H1 (cell line): ENCODE data around the gene GPR156. TPM values are rescaled to one million over a fixed set of nuclear protein-coding genes. Genes with fewer than 3 reads are reported as not detected.

Experiments
- CTCF ChIA-PET: fragments of 300-600 bp; sonication (Branson Sonifier 250); formaldehyde crosslinking; loops from one replicate; lab custom pipeline; 2021; ENCODE audit not compliant: partially characterized antibody; lab: Charles Lee
- POLR2A ChIA-PET: fragments of 300-600 bp; sonication (Branson Sonifier 250); formaldehyde crosslinking; loops from one replicate; lab custom pipeline; 2021; ENCODE audit warnings: inconsistent platforms; ENCODE audit not compliant: partially characterized antibody; lab: Charles Lee
- DNase-seq, 2 experiments: peaks; one replicate each; pipeline versions ENCODE4 v3.0.0 to v3.0.0-alpha.2; 2010 to 2022; ENCODE audit warnings: low spot score in 2 of 2, low read depth in 1 of 2, mixed read lengths in 1 of 2
- FAIRE-seq: peaks from 2 replicates; lab custom pipeline; 2011; peaks lifted over from hg19 to GRCh38; lab: Jason Lieb, UNC
- H2AFZ ChIP-seq: 2 replicates; pipeline ENCODE4 v1.8.1; 2012; ENCODE audit warnings: low read length, inconsistent platforms
- H2AK5ac ChIP-seq: 2 replicates; pipeline ENCODE4 v1.6.1; 2013; ENCODE audit warnings: low read depth, low read length
- H2BK120ac ChIP-seq: replicated peaks from 2 replicates; pipeline ENCODE3; 2013; ENCODE audit warnings: low read depth, low read length, inconsistent platforms
- H2BK12ac ChIP-seq: 2 replicates; pipeline ENCODE4 v1.6.1; 2013; ENCODE audit warnings: low read depth, low read length
- H2BK15ac ChIP-seq: 2 replicates; pipeline ENCODE4 v1.6.1; 2013; ENCODE audit warnings: low read length
- H2BK20ac ChIP-seq: 2 replicates; pipeline ENCODE4 v1.6.1; 2013; ENCODE audit warnings: low read length
- H2BK5ac ChIP-seq: 2 replicates; pipeline ENCODE4 v1.6.1; 2013; ENCODE audit warnings: low read depth, low read length
- H3K14ac ChIP-seq: 2 replicates; pipeline ENCODE4 v1.6.1; 2013; ENCODE audit warnings: inconsistent platforms; ENCODE audit not compliant: insufficient read length
- H3K18ac ChIP-seq: 2 replicates; pipeline ENCODE4 v1.6.1; 2013; ENCODE audit warnings: low read length; ENCODE audit errors: extremely low read depth
- H3K23ac ChIP-seq: 2 replicates; pipeline ENCODE4 v1.6.1; 2013; ENCODE audit warnings: inconsistent platforms; ENCODE audit not compliant: insufficient read length
- H3K23me2 ChIP-seq: 2 replicates; pipeline ENCODE4 v1.6.1; 2013; ENCODE audit warnings: low read depth, low read length
- H3K27ac ChIP-seq: 2 replicates; pipeline ENCODE4 v1.6.1; 2011; ENCODE audit warnings: low read depth, low read length, inconsistent platforms
- H3K27me3 ChIP-seq, 4 experiments: replicated peaks in 1 of 4; 1 replicate in 1 of 4; 2 replicates in 3 of 4; pipeline versions ENCODE4 v1.6.1 to v1.8.1; 2011 to 2013; ENCODE audit warnings: low read length in 3 of 4, mild to moderate bottlenecking in 3 of 4, inconsistent platforms in 2 of 4, mixed read lengths in 2 of 4, moderate library complexity in 1 of 4; ENCODE audit not compliant: control insufficient read depth in 3 of 4, insufficient read depth in 3 of 4; ENCODE audit errors: extremely low read depth in 1 of 4
- H3K36me3 ChIP-seq, 4 experiments: 2 replicates each; pipeline versions ENCODE4 v1.6.1 to v1.8.1; 2011 to 2013; ENCODE audit warnings: mild to moderate bottlenecking in 4 of 4, low read length in 3 of 4, moderate library complexity in 2 of 4, control low read depth in 1 of 4, inconsistent platforms in 1 of 4; ENCODE audit not compliant: insufficient read depth in 4 of 4, control insufficient read depth in 2 of 4
- H3K4ac ChIP-seq: replicated peaks from 2 replicates; pipeline ENCODE3; 2013; ENCODE audit warnings: low read length, low read depth, mixed read lengths, inconsistent platforms; ENCODE audit not compliant: insufficient read length
- H3K4me1 ChIP-seq, 4 experiments: replicated peaks in 1 of 4; 1 replicate in 1 of 4; 2 replicates in 3 of 4; pipeline versions ENCODE4 v1.6.1 to v1.8.1; 2011 to 2013; ENCODE audit warnings: low read length in 3 of 4, inconsistent platforms in 2 of 4, mixed read lengths in 1 of 4; ENCODE audit not compliant: insufficient read depth in 4 of 4, control insufficient read depth in 3 of 4
- H3K4me2 ChIP-seq, 2 experiments: 2 replicates each; pipeline versions ENCODE4 v1.6.1 to v1.8.1; 2011 to 2013; ENCODE audit warnings: low read depth in 2 of 2, low read length in 2 of 2, control low read depth in 1 of 2, inconsistent platforms in 1 of 2, mild to moderate bottlenecking in 1 of 2; ENCODE audit not compliant: insufficient read depth in 1 of 2
- H3K4me3 ChIP-seq, 4 experiments: fragments of 200-600, 300-600 bp in 1 of 4; sonication (generic), shearing (Covaris generic), sonication (Bioruptor Twin) in 1 of 4; 2 replicates each; pipeline versions ENCODE4 v1.5.1 to v1.8.1; 2011 to 2016; ENCODE audit warnings: low read length in 4 of 4, low read depth in 3 of 4, control low read depth in 2 of 4, inconsistent platforms in 2 of 4, mild to moderate bottlenecking in 2 of 4, mixed read lengths in 1 of 4, moderate library complexity in 1 of 4; ENCODE audit not compliant: insufficient read depth in 2 of 4; ENCODE audit errors: extremely low read depth in 1 of 4
- H3K56ac ChIP-seq: replicated peaks from 2 replicates; pipeline ENCODE3; 2013; ENCODE audit warnings: low read depth, mild to moderate bottlenecking, mixed read lengths, low read length, inconsistent platforms; ENCODE audit not compliant: insufficient read length
- H3K79me1 ChIP-seq: 2 replicates; pipeline ENCODE4 v1.6.1; 2013; ENCODE audit warnings: low read depth, low read length, control low read depth
- H3K79me2 ChIP-seq, 2 experiments: 2 replicates each; pipeline versions ENCODE4 v1.6.1 to v1.8.1; 2012 to 2013; ENCODE audit warnings: low read length in 2 of 2, mild to moderate bottlenecking in 2 of 2, inconsistent platforms in 1 of 2; ENCODE audit not compliant: insufficient read depth in 2 of 2, control insufficient read depth in 1 of 2
- H3K9ac ChIP-seq, 4 experiments: replicated peaks in 1 of 4; 1 replicate in 1 of 4; 2 replicates in 3 of 4; pipeline versions ENCODE4 v1.6.1 to v1.8.1; 2011 to 2013; ENCODE audit warnings: low read depth in 3 of 4, low read length in 3 of 4, control low read depth in 2 of 4, mild to moderate bottlenecking in 2 of 4, moderate library complexity in 2 of 4, inconsistent platforms in 1 of 4; ENCODE audit errors: extremely low read depth in 1 of 4
- H3K9me3 ChIP-seq, 2 experiments: 2 replicates each; pipeline versions ENCODE4 v1.6.1 to v1.8.1; 2012 to 2013; ENCODE audit warnings: mild to moderate bottlenecking in 2 of 2, moderate library complexity in 2 of 2, control low read depth in 1 of 2, inconsistent platforms in 1 of 2, low read depth in 1 of 2, low read length in 1 of 2, mixed read lengths in 1 of 2; ENCODE audit not compliant: insufficient read depth in 2 of 2
- H4K20me1 ChIP-seq, 2 experiments: replicated peaks in 1 of 2; 2 replicates each; pipeline versions ENCODE3 to v1.8.1; 2011 to 2013; ENCODE audit warnings: inconsistent platforms in 2 of 2, low read length in 2 of 2, mild to moderate bottlenecking in 1 of 2; ENCODE audit not compliant: insufficient read depth in 2 of 2, control insufficient read depth in 1 of 2
- H4K5ac ChIP-seq: 2 replicates; pipeline ENCODE4 v1.6.1; 2013; ENCODE audit warnings: low read length, low read depth, mixed read lengths, inconsistent platforms; ENCODE audit not compliant: insufficient read length
- H4K8ac ChIP-seq: 2 replicates; pipeline ENCODE4 v1.8.0; 2013; ENCODE audit warnings: mild to moderate bottlenecking, moderate library complexity, low read length, inconsistent platforms; ENCODE audit not compliant: insufficient read depth; ENCODE audit errors: extremely low read depth
- H4K91ac ChIP-seq: replicated peaks from 2 replicates; pipeline ENCODE3; 2013; ENCODE audit warnings: low read length, mixed read lengths, inconsistent platforms; ENCODE audit not compliant: insufficient read length
- KDM5A ChIP-seq: fragments of 200-600 bp; IDR thresholded peaks from 2 replicates; pipeline ENCODE4 v1.7.1; 2012; ENCODE audit warnings: mild to moderate bottlenecking, low read length, inconsistent platforms, mixed read lengths
- WGBS, 2 experiments: shearing (Covaris generic) in 1 of 2; methylation state at CpG; one replicate each; pipeline versions ENCODE4 v1.1.6 to v1.1.7; 2013 to 2015; ENCODE audit warnings: low lambda C conversion rate in 2 of 2, mixed read lengths in 2 of 2, inconsistent platforms in 1 of 2, low coverage in 1 of 2, missing lambda C conversion rate in 1 of 2; ENCODE audit not compliant: insufficient replicate concordance in 2 of 2, insufficient coverage in 1 of 2, insufficient read length in 1 of 2; ENCODE audit errors: extremely low coverage in 1 of 2, missing lambda C conversion rate in 1 of 2; 5-methylcytosine and 5-hydroxymethylcytosine counted together
- polyA plus RNA-seq, 7 experiments: library from polyadenylated mRNA; depleted of rRNA in 3 of 7; stranded (reverse) in 5 of 7; unstranded in 2 of 7; fragments of >200 nt in 5 of 7; fragments of 200-250 nt in 2 of 7; gene quantifications; 1 replicate in 5 of 7; 2 replicates in 1 of 7; 4 replicates in 1 of 7; pipeline versions ENCODE4 v1.2.1 to v1.2.3, GENCODE V29; 2011 to 2013; ENCODE audit warnings: missing spikeins in 2 of 7, mixed read lengths in 2 of 7
- total RNA-seq: library from RNA; stranded (reverse); fragmentation: NEBNext Ultra II Directional; extraction: Animal tissue kit (Norgen Biotek cat#: 25700); gene quantifications from 2 replicates; pipeline ENCODE4 v1.2.1, GENCODE V29; 2021

GPR156 gene
- total and polyA plus RNA-seq, 2 of the 8 experiments (the other 6 are each of a cell fraction or from before 2014, with no cell fraction given), result 1.6 to 1.8 TPM

- CTCF ChIA-PET, result interaction anchor here (1.3 kb wide), 1 partner anchor 8 kb away, joined by 6 read pairs; no protein-coding TSS in a partner anchor
- no peak overlapping the region for H4K8ac ChIP-seq
- no peak for TF ChIP-seq KDM5A
Measured at GRCh38 chr3:120151791-120152190, 133.2 kb downstream of the GPR156 start.

More at GRCh38 chr3:120151791-120152190, 133.2 kb downstream of the GPR156 start:
- no peak overlapping the region for H3K4ac ChIP-seq
- no peak overlapping the region for H3K18ac ChIP-seq
- H3K4me3 ChIP-seq, result no peak overlapping the region
- no peak overlapping the region for H2BK15ac ChIP-seq
- H3K36me3 ChIP-seq, result no peaks in the 10 kb centered on the region
- H3K56ac ChIP-seq, result no peak overlapping the region
- H3K27ac ChIP-seq, result no peak overlapping the region
- H4K20me1 ChIP-seq, result no peaks in the 10 kb centered on the region
- FAIRE-seq, result no peak
- POLR2A ChIA-PET, result no interaction called here
- peaks cover 16% of the 10 kb centered on the region in 2 experiments for H3K9me3 ChIP-seq
- no peak overlapping the region for H2BK12ac ChIP-seq
- no peak overlapping the region for H3K9ac ChIP-seq
- H3K4me1 ChIP-seq, result peaks cover 0 to 4% (median 0%) of the 10 kb centered on the region in 4 experiments; a peak in 1 of 7 replicates
- H3K79me1 ChIP-seq, result no peaks in the 10 kb centered on the region
- no peak overlapping the region for H2AK5ac ChIP-seq
- no peak overlapping the region for H4K5ac ChIP-seq
- WGBS, 2 experiments, result 82% methylated on average over 4 of the region's 4 CpGs; no CpG with 5 or more reads in 1 of the 2 experiments
- no peak overlapping the region for H4K91ac ChIP-seq
- no peak overlapping the region for H2AFZ ChIP-seq
- H3K27me3 ChIP-seq, result no peaks in the 10 kb centered on the region
- H2BK120ac ChIP-seq, result no peak overlapping the region
- no peak overlapping the region for H3K14ac ChIP-seq
- DNase-seq, result no peak
- no peaks in the 10 kb centered on the region for H3K79me2 ChIP-seq
- no peak overlapping the region for H3K4me2 ChIP-seq
- no peak overlapping the region for H2BK20ac ChIP-seq
- H3K23me2 ChIP-seq, result no peaks in the 10 kb centered on the region
- no peak overlapping the region for H2BK5ac ChIP-seq
- no peak overlapping the region for H3K23ac ChIP-seq
